HG02763 (cell line): ENCODE results near the gene PCK1.

Experiments
- ATAC-seq: cut with Tn5 transposase; IDR thresholded peaks from one replicate; pipeline ENCODE4 v1.9.1; 2021; ENCODE audit warnings: mild to moderate bottlenecking, moderate library complexity; ENCODE audit not compliant: unreplicated experiment

The PCK1 gene

GRCh38 chr20:57587278-57587988 lies 26.5 kb downstream of the PCK1 start:
- no peak for ATAC-seq

- ATAC-seq: no peak
Observed at GRCh38 chr20:57587989-57588377, 27.1 kb downstream of the PCK1 start.

GRCh38 chr20:57588596-57588995 lies 27.7 kb downstream of the PCK1 start:
- ATAC-seq: no peak

GRCh38 chr20:57589123-57589727 lies 28.3 kb downstream of the PCK1 start:
- ATAC-seq: no peak

- no peak for ATAC-seq
Observed at GRCh38 chr20:57589728-57590484, 29.0 kb downstream of the PCK1 start.

- no peak for ATAC-seq
Observed at GRCh38 chr20:57590485-57591288, 29.8 kb downstream of the PCK1 start.

- ATAC-seq: no peak
Observed at GRCh38 chr20:57591289-57592229, 30.6 kb downstream of the PCK1 start.

GRCh38 chr20:57592263-57593092 lies 31.6 kb downstream of the PCK1 start:
- no peak for ATAC-seq

- ATAC-seq: no peak
Observed at GRCh38 chr20:57593134-57593886, 32.4 kb downstream of the PCK1 start.

- ATAC-seq: no peak
Observed at GRCh38 chr20:57594092-57594951, 33.4 kb downstream of the PCK1 start.

GRCh38 chr20:57595041-57596030 lies 34.4 kb downstream of the PCK1 start:
- ATAC-seq: no peak

GRCh38 chr20:57596358-57596757 lies 35.4 kb downstream of the PCK1 start:
- no peak for ATAC-seq

GRCh38 chr20:57596998-57597939 lies 36.4 kb downstream of the PCK1 start:
- no peak for ATAC-seq

GRCh38 chr20:57598060-57598459 lies 37.1 kb downstream of the PCK1 start:
- ATAC-seq: no peak

GRCh38 chr20:57598491-57598890 lies 37.6 kb downstream of the PCK1 start:
- ATAC-seq: no peak
